ENCODE measurements around the gene IL7R. TPM values are rescaled to one million over a fixed set of nuclear protein-coding genes. Genes with fewer than 3 reads are reported as not detected.
"Not testable (repeated sequence)": the region's sequence is repeated elsewhere in the genome, so short reads cannot be mapped to it uniquely, and the experiment has no call there.

IL7R gene
- polyA plus RNA-seq, 1 experiment, result 54.5 TPM

- no peak for DNase-seq (ENCODE audit: low read depth)
- ChIA-PET POLR2A (no interaction called here), CTCF (interaction anchor here (0.8 kb wide), 1 partner anchor 24 kb away, joined by 3 read pairs; no protein-coding TSS in a partner anchor)
- no peak for TF ChIP-seq CTCF (IDR thresholded peaks at IDR 0.05; ENCODE audit: insufficient read depth, low read depth, low read length)
- Histone ChIP-seq H3K4me3 (ENCODE audit: low read depth, low read length) (no peak overlapping the region), H3K36me3 (ENCODE audit: control insufficient read depth, insufficient read depth, low read length) (no peaks in the 10 kb centered on the region), H3K27me3 (ENCODE audit: control insufficient read depth, insufficient read depth, low read length) (no peaks in the 10 kb centered on the region)
These were observed 18.2 kb upstream of the IL7R start for GRCh38 chr5:35838370-35839042.

- ChIA-PET POLR2A (no interaction called here), CTCF (no interaction called here)
- no peak for TF ChIP-seq CTCF (IDR thresholded peaks at IDR 0.05; ENCODE audit: insufficient read depth, low read depth, low read length)
- no peak for DNase-seq (ENCODE audit: low read depth)
- Histone ChIP-seq H3K4me3 (ENCODE audit: low read depth, low read length) (no peak overlapping the region), H3K27me3 (ENCODE audit: control insufficient read depth, insufficient read depth, low read length) (no peaks in the 10 kb centered on the region), H3K36me3 (ENCODE audit: control insufficient read depth, insufficient read depth, low read length) (no peaks in the 10 kb centered on the region)
These were observed 13.8 kb upstream of the IL7R start for GRCh38 chr5:35842856-35843255.

GRCh38 chr5:35845508-35845907 is 11.2 kb upstream of the IL7R start:
- POLR2A ChIA-PET; CTCF ChIA-PET; H3K4me3 ChIP-seq (ENCODE audit: low read depth, low read length); H3K36me3 ChIP-seq (ENCODE audit: control insufficient read depth, insufficient read depth, low read length); DNase-seq (ENCODE audit: low read depth); H3K27me3 ChIP-seq (ENCODE audit: control insufficient read depth, insufficient read depth, low read length): not testable (repeated sequence)

- CTCF ChIA-PET, result interaction anchor here (1.0 to 1.2 kb wide), 2 partner anchors 71 to 77 kb away, joined by 3 read pairs; no protein-coding TSS in a partner anchor
These were observed 9.2 kb upstream of the IL7R start for GRCh38 chr5:35847491-35847890.

GRCh38 chr5:35847961-35848360 is 8.7 kb upstream of the IL7R start:
- ChIA-PET CTCF (interaction anchor here (1.0 to 1.2 kb wide), 2 partner anchors 71 to 77 kb away, joined by 3 read pairs; no protein-coding TSS in a partner anchor), POLR2A (no interaction called here)
- H3K4me3 ChIP-seq (ENCODE audit: low read depth, low read length), result no peak overlapping the region
- no peak for TF ChIP-seq CTCF (IDR thresholded peaks at IDR 0.05; ENCODE audit: insufficient read depth, low read depth, low read length)
- H3K36me3 ChIP-seq (ENCODE audit: control insufficient read depth, insufficient read depth, low read length), result no peaks in the 10 kb centered on the region
- H3K27me3 ChIP-seq (ENCODE audit: control insufficient read depth, insufficient read depth, low read length), result no peaks in the 10 kb centered on the region
- no peak for DNase-seq (ENCODE audit: low read depth)

More at GRCh38 chr5:35847491-35847890, 9.2 kb upstream of the IL7R start:
- Histone ChIP-seq H3K27me3 (ENCODE audit: control insufficient read depth, insufficient read depth, low read length) (no peaks in the 10 kb centered on the region), H3K4me3 (ENCODE audit: low read depth, low read length) (no peak overlapping the region), H3K36me3 (ENCODE audit: control insufficient read depth, insufficient read depth, low read length) (no peaks in the 10 kb centered on the region)
- no peak for DNase-seq (ENCODE audit: low read depth)
- POLR2A ChIA-PET, result no interaction called here
- no peak for TF ChIP-seq CTCF (IDR thresholded peaks at IDR 0.05; ENCODE audit: insufficient read depth, low read depth, low read length)

GRCh38 chr5:35849860-35850259 is 6.8 kb upstream of the IL7R start:
- CTCF ChIA-PET, result interaction anchor here (1.0 to 2.0 kb wide), 3 partner anchors 13 to 76 kb away, joined by 3 to 4 read pairs (median 3); no protein-coding TSS in a partner anchor
- POLR2A ChIA-PET, result interaction anchor here (0.6 kb wide), 1 partner anchor 721 kb away, joined by 3 read pairs; no protein-coding TSS in a partner anchor
- no peak overlapping the region for H3K4me3 ChIP-seq (ENCODE audit: low read depth, low read length)

More at GRCh38 chr5:35849860-35850259, 6.8 kb upstream of the IL7R start:
- no peak for TF ChIP-seq CTCF (IDR thresholded peaks at IDR 0.05; ENCODE audit: insufficient read depth, low read depth, low read length)
- no peaks in the 10 kb centered on the region for H3K27me3 ChIP-seq (ENCODE audit: control insufficient read depth, insufficient read depth, low read length)
- no peaks in the 10 kb centered on the region for H3K36me3 ChIP-seq (ENCODE audit: control insufficient read depth, insufficient read depth, low read length)
- DNase-seq (ENCODE audit: low read depth), result no peak

Data from BJ (cell line).